Spleen (tissue), 11 donors: ENCODE measurements around the gene RHOV. TPM values are rescaled to one million over a fixed set of nuclear protein-coding genes. Genes with fewer than 3 reads are reported as not detected.
"Not testable (repeated sequence)": the region's sequence is repeated elsewhere in the genome, so short reads cannot be mapped to it uniquely, and the experiment has no call there.

ENCODE experiments used
- DNase-seq: peaks from one replicate; pipeline ENCODE4 v3.0.0-alpha.2; 2020
- H3K27ac ChIP-seq, 8 donors: fragments of 200-600 bp; sonication (generic) in 7 of 8; 1 replicate in 4 of 8; 2 replicates in 4 of 8; pipeline versions ENCODE4 v1.5.0 to v1.8.0; 2016 to 2021; ENCODE audit warnings: inconsistent platforms in 4 of 8, mild to moderate bottlenecking in 4 of 8, moderate library complexity in 1 of 8
- H3K27me3 ChIP-seq, 7 donors: fragments of 200-600 bp; sonication (generic) in 6 of 7; replicated peaks in 1 of 7; 1 replicate in 4 of 7; 2 replicates in 3 of 7; pipeline versions ENCODE4 v1.5.0 to v1.8.0; 2016 to 2021; ENCODE audit warnings: inconsistent platforms in 3 of 7, mild to moderate bottlenecking in 1 of 7
- H3K36me3 ChIP-seq, 6 donors: fragments of 200-600 bp; sonication (generic) in 5 of 6; 1 replicate in 4 of 6; 2 replicates in 2 of 6; pipeline versions ENCODE4 v1.5.0 to v1.8.0; 2016 to 2021; ENCODE audit warnings: inconsistent platforms in 2 of 6
- H3K4me1 ChIP-seq, 6 donors: fragments of 200-600 bp; sonication (generic) in 5 of 6; 1 replicate in 3 of 6; 2 replicates in 3 of 6; pipeline versions ENCODE4 v1.5.0 to v1.8.0; 2016 to 2021; ENCODE audit warnings: inconsistent platforms in 3 of 6
- H3K4me3 ChIP-seq, 8 donors: fragments of 200-600 bp; sonication (generic) in 7 of 8; 1 replicate in 4 of 8; 2 replicates in 4 of 8; pipeline versions ENCODE4 v1.5.0 to v1.8.0; 2016 to 2021; ENCODE audit warnings: inconsistent platforms in 4 of 8, mild to moderate bottlenecking in 4 of 8, moderate library complexity in 2 of 8
- H3K9me3 ChIP-seq, 8 donors: fragments of 200-600 bp; sonication (generic) in 7 of 8; 1 replicate in 4 of 8; 2 replicates in 4 of 8; pipeline versions ENCODE4 v1.5.0 to v1.8.0; 2016 to 2021; ENCODE audit warnings: inconsistent platforms in 4 of 8
- POLR2A ChIP-seq, 3 donors: fragments of 450-650 bp; IDR thresholded peaks; one replicate each; pipeline ENCODE4 v1.5.1; 2017; ENCODE audit warnings: antibody characterized with exemption in 3 of 3, mild to moderate bottlenecking in 1 of 3
- POLR2AphosphoS5 ChIP-seq, 3 donors: sonication (generic); formaldehyde crosslinking; IDR thresholded peaks; one replicate each; pipeline ENCODE4 v1.5.1; 2017; ENCODE audit warnings: antibody characterized with exemption in 3 of 3
- WGBS, 5 donors: extraction: QIAGEN DNeasy Blood & Tissue Kit in 3 of 5; methylation state at CpG; one replicate each; pipeline versions ENCODE4 v1.1.5 to v1.1.7; 2013 to 2018; 5-methylcytosine and 5-hydroxymethylcytosine counted together
- intact Hi-C: fragments of 100-400 bp; cut with DNase I; formaldehyde crosslinking; loops from one replicate; pipeline ENCODE4 v1.15.0; 2023; ENCODE audit warnings: low total_unique reads
- polyA plus RNA-seq, 3 donors: library from polyadenylated mRNA; stranded (reverse); fragments of 200-250 nt; gene quantifications; one replicate each; pipeline ENCODE4 v1.2.1, GENCODE V29; 2013
- total RNA-seq, 7 donors: library from RNA; depleted of rRNA in 3 of 7; stranded (reverse); fragments of >200 nt in 3 of 7; fragmentation: NEBNext Ultra II Directional in 4 of 7; extraction: Animal tissue kit (Norgen Biotek cat#: 25700) in 4 of 7; gene quantifications; one replicate each; pipeline versions ENCODE4 v1.1.0 to v1.2.1, GENCODE V29; 2016 to 2021
- TF ChIP-seq, protein P1 (sequence below), 11 experiments: fragments of 200-600 bp in 7 of 11; fragments of 450-650 bp in 4 of 11; sonication (generic) in 4 of 11; IDR thresholded peaks in 8 of 11; conservative IDR thresholded peaks in 3 of 11; 1 replicate in 7 of 11; 2 replicates in 4 of 11; pipeline versions ENCODE4 v1.4.0 to v1.8.0; 2016 to 2021; ENCODE audit warnings: antibody characterized with exemption in 11 of 11, inconsistent platforms in 4 of 11, mild to moderate bottlenecking in 1 of 11
- donor health status: healthy with polysubstance abuse.
- donor health status: DM: no; HTN: no; CAD: no; lungs with moderate emphysema.
- donor health status: DM: no; HTN: no; CAD: no.
- donor health status: Bipolar disorder and iron deficiency.
- donor health status: healthy.
- donor health status: DM: no; HTN: no; CAD: no.
- donor health status: DM: yes; HTN: yes; CAD: no.

The RHOV gene
- total and polyA plus RNA-seq, 10 donors = 0.06 to 0.19 TPM; not detected in 8

DNA sequence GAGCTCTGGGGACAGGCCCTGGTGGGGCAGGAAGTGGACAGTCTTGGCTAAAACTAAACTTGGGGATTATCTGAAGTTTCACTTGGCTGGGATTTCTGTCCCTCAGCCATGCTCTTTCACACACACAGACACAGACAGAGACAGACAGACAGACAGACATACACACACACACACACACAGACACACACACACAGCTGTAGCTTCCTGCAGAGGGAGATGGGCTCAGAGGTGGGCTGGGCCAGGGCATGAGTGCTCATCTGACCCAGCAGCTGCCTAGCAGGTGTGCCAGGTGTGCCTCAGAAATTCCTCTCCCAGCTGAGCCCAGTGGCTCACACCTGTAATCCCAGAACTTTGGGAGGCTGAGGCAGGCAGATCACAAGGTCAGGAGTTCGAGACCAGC, 3.3 kb downstream of the RHOV start:
- Histone ChIP-seq H3K4me1 (peaks cover 0 to 24% (median 15%) of the 10 kb centered on the region in 6 donors), H3K36me3 (no peaks in the 10 kb centered on the region), H3K27me3 (peaks cover 0 to 27% (median 5%) of the 10 kb centered on the region in 7 donors), H3K9me3 (no peaks in the 10 kb centered on the region), H3K27ac (no peak overlapping the region), H3K4me3 (no peak overlapping the region)
- intact Hi-C loops = no loop called here
- DNase-seq = no peak
- WGBS, 5 donors = 82 to 100% (median 96%) methylated on average over 1 of the region's 1 CpG
- TF ChIP-seq, protein P1, sequence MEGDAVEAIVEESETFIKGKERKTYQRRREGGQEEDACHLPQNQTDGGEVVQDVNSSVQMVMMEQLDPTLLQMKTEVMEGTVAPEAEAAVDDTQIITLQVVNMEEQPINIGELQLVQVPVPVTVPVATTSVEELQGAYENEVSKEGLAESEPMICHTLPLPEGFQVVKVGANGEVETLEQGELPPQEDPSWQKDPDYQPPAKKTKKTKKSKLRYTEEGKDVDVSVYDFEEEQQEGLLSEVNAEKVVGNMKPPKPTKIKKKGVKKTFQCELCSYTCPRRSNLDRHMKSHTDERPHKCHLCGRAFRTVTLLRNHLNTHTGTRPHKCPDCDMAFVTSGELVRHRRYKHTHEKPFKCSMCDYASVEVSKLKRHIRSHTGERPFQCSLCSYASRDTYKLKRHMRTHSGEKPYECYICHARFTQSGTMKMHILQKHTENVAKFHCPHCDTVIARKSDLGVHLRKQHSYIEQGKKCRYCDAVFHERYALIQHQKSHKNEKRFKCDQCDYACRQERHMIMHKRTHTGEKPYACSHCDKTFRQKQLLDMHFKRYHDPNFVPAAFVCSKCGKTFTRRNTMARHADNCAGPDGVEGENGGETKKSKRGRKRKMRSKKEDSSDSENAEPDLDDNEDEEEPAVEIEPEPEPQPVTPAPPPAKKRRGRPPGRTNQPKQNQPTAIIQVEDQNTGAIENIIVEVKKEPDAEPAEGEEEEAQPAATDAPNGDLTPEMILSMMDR (IDR thresholded peaks at IDR 0.05 in 8 of 11, conservative IDR thresholded peaks at IDR 0.05 in 3 of 11) = no peak
- no peak for TF ChIP-seq POLR2AphosphoS5 (IDR thresholded peaks at IDR 0.05)
- TF ChIP-seq POLR2A (IDR thresholded peaks at IDR 0.05) = no peak

DNA sequence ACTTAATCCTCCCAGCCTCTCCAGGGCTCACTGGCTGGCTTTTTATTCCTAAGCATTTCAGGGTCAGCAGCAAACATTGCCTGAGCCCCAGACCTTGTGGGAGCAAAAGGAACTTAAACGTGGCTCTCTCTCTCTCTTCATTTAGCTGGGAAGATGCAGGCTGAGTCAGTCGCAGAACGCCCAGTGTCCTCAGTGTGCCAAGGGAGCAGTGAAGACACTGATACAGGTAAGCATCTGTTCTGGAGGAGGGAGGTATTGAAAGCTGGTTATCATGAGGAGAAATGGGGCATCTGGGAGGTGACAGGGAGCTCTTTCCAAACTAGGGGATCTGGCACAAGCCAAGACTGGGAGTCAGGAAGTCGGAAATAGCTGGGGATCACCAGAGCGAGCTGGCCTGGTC, 4.3 kb downstream of the RHOV start:
- H3K27ac ChIP-seq = no peak overlapping the region
- peaks cover 0 to 26% (median 5%) of the 10 kb centered on the region in 7 donors for H3K27me3 ChIP-seq
- no peaks in the 10 kb centered on the region for H3K9me3 ChIP-seq
- H3K36me3 ChIP-seq = no peaks in the 10 kb centered on the region
- peaks cover 0 to 24% (median 15%) of the 10 kb centered on the region in 6 donors for H3K4me1 ChIP-seq
- intact Hi-C loops = no loop called here
- TF ChIP-seq POLR2A (IDR thresholded peaks at IDR 0.05) (no peak), POLR2AphosphoS5 (IDR thresholded peaks at IDR 0.05) (no peak)
- TF ChIP-seq, protein P1 (IDR thresholded peaks at IDR 0.05 in 8 of 11, conservative IDR thresholded peaks at IDR 0.05 in 3 of 11) = no peak
- WGBS, 5 donors = 72 to 88% (median 82%) methylated on average over 5 of the region's 5 CpGs
- DNase-seq = no peak
- no peak overlapping the region for H3K4me3 ChIP-seq

DNA sequence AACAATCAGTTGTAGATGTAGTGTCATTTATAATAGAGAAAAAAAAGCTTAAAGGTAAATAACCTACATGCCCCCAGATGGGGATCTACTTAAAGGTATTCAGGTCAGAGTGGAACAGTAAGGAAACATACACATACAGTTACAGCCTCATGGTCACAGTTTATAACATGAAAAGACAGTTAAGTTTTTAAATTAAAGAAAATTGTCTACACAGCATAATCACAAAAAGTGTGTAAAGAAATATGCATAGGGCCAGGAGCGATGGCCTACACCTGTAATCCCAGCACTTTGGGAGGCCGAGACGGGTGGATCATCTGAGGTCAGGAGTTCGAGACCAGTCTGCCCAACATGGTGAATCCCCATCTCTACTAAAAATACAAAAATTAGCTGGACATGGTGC, 6.8 kb downstream of the RHOV start:
- Histone ChIP-seq H3K9me3 (no peaks in the 10 kb centered on the region), H3K27ac (no peak overlapping the region), H3K4me3 (no peak overlapping the region), H3K36me3 (no peaks in the 10 kb centered on the region), H3K27me3 (peaks cover 0 to 7% (median 0%) of the 10 kb centered on the region in 7 donors), H3K4me1 (peaks cover 0 to 2% (median 0%) of the 10 kb centered on the region in 6 donors)
- WGBS, 5 donors = 89 to 96% (median 92%) methylated on average over 4 of the region's 4 CpGs
- intact Hi-C loops = no loop called here
- TF ChIP-seq, protein P1 (IDR thresholded peaks at IDR 0.05 in 8 of 11, conservative IDR thresholded peaks at IDR 0.05 in 3 of 11) = no peak
- no peak for TF ChIP-seq POLR2A (IDR thresholded peaks at IDR 0.05)
- no peak for TF ChIP-seq POLR2AphosphoS5 (IDR thresholded peaks at IDR 0.05)
- DNase-seq = no peak

DNA sequence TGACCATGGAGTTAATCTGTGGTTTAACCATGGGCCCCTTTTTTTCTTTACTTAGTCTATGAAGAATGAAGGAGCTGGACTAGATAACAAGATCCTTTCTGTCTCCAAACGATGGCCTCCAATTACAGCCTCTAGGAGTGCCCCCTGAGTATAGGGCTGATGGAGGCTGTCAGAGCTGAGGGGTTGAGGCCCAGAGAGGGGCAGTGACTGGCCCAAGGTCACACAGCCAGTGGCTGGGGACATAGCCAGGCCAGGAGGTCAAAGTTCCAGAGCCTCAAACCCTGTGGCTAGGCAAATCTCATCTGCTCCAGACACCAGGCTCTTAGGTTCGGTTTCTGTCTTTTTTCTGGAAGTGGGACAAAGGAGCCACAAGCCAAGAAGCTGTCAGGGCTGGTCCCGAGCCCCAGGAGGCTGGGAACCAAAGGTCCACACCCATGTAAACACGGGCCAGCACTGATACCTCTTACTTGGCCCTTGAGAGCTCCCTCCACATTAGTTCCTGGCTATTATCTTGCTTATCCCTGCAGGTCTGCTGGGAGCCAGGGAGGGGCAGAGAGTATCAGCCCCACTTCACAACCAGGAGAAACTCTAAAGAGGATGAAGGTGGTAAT, 10.3 kb downstream of the RHOV start:
- Histone ChIP-seq H3K9me3 (no peaks in the 10 kb centered on the region), H3K4me1 (peaks cover 0 to 7% (median 3%) of the 10 kb centered on the region in 6 donors), H3K4me3 (no peak overlapping the region), H3K27ac (no peak overlapping the region), H3K36me3 (no peaks in the 10 kb centered on the region), H3K27me3 (peaks cover 0 to 6% (median 0%) of the 10 kb centered on the region in 7 donors)
- DNase-seq = no peak
- intact Hi-C loops = no loop called here
- TF ChIP-seq POLR2A (IDR thresholded peaks at IDR 0.05) (no peak), POLR2AphosphoS5 (IDR thresholded peaks at IDR 0.05) (no peak)
- TF ChIP-seq, protein P1 (IDR thresholded peaks at IDR 0.05 in 8 of 11, conservative IDR thresholded peaks at IDR 0.05 in 3 of 11) = no peak
- WGBS, 5 donors = 49 to 80% (median 78%) methylated on average over 3 to 4 of the region's 4 CpGs

DNA sequence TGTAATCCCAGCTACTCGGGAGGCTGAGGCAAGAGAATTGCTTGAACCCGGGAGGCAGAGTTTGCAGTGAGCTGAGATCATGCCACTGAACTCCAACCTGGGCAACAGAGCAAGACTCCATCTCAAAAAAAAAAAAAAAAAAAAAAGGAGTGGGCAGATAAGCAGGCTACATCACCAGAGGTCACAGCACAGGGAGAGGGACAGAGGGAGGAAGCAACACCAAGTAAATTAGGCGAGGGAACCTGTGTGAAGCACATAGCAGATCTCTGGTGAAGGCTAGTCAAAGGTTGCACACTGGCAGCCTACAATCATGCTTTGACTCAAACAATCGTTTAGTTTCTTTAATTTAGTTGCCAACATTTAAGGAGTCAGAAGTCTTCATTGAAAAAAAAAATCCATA, 12.9 kb downstream of the RHOV start:
- H3K27ac ChIP-seq, H3K27me3 ChIP-seq, H3K4me3 ChIP-seq, H3K9me3 ChIP-seq, DNase-seq, intact Hi-C loops: not testable (repeated sequence)
- 76 to 86% (median 77%) methylated on average over 4 of the region's 4 CpGs for WGBS, 5 donors
- Histone ChIP-seq H3K4me1 (peaks cover 0 to 21% (median 12%) of the 10 kb centered on the region in 6 donors), H3K36me3 (peaks cover 0 to 10% (median 0%) of the 10 kb centered on the region in 6 donors)
